Measurements from ENCODE around the gene SLC24A4. TPM values are rescaled to one million over a fixed set of nuclear protein-coding genes. Genes with fewer than 3 reads are reported as not detected.

Gene SLC24A4
- total and polyA plus RNA-seq, 3 donors from 2014 or later: 3.6 to 10.6 (median 8.5) TPM

DNA sequence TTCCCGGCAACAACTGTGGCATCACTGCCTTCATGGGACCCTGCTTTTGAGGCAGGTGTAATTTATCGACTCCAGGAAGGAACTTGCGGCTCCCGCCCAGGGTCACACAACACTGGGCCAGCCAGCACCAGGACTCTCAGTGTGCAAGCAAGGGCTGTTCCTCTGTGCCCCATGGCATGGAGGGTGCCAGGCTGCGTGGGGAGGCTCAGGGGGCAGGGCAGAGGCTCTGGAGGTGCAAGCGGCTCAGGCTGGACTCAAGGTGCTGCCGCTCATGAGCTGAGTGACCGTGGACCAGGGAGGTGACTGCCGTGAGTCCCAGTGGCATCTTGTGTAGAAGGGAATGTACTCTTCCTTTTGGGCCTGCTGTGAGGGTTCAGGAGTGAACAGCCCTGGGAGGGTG lies 57.6 kb downstream of the SLC24A4 start:
- no peaks in the 10 kb centered on the region for H3K36me3 ChIP-seq (ENCODE audit: low read depth, missing control alignments)
- no peaks in the 10 kb centered on the region for H3K9me3 ChIP-seq
- intact Hi-C loops (cut with DNase I; ENCODE audit: low total_unique reads): no loop called here
- no peak overlapping the region for H3K4me3 ChIP-seq
- DNase-seq: no peak
- TF ChIP-seq, protein P1, sequence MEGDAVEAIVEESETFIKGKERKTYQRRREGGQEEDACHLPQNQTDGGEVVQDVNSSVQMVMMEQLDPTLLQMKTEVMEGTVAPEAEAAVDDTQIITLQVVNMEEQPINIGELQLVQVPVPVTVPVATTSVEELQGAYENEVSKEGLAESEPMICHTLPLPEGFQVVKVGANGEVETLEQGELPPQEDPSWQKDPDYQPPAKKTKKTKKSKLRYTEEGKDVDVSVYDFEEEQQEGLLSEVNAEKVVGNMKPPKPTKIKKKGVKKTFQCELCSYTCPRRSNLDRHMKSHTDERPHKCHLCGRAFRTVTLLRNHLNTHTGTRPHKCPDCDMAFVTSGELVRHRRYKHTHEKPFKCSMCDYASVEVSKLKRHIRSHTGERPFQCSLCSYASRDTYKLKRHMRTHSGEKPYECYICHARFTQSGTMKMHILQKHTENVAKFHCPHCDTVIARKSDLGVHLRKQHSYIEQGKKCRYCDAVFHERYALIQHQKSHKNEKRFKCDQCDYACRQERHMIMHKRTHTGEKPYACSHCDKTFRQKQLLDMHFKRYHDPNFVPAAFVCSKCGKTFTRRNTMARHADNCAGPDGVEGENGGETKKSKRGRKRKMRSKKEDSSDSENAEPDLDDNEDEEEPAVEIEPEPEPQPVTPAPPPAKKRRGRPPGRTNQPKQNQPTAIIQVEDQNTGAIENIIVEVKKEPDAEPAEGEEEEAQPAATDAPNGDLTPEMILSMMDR (IDR thresholded peaks at IDR 0.05): no peak
- TF ChIP-seq POLR2A (IDR thresholded peaks at IDR 0.05): no peak
- no peaks in the 10 kb centered on the region for H3K27me3 ChIP-seq
- WGBS, 2 donors: 91 to 93% methylated on average over 4 to 9 of the region's 9 CpGs
- no peak overlapping the region for H3K27ac ChIP-seq
- H3K4me1 ChIP-seq: no peaks in the 10 kb centered on the region

DNA sequence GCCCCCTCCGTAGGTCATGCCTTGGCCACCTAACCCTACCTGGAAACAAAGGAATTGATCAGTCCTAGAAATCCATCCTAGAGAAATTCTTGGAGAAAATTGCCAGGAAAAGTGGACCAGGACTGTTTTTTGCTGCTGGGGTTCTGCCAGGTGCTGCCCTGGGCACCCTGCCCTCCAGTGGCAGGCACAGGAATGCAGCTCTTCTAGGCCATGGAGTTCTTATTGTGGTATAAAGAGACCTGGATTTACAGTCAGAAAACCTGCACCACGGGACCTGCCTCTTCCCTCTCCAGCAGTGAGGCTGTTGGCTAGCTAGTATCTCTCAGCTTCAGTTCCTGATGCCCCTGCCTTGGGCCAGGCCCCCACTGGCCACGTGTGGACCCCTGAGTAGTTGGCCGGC lies 59.7 kb downstream of the SLC24A4 start:
- Histone ChIP-seq H3K27me3 (no peaks in the 10 kb centered on the region), H3K4me1 (no peaks in the 10 kb centered on the region), H3K27ac (no peak overlapping the region), H3K4me3 (no peak overlapping the region), H3K9me3 (no peaks in the 10 kb centered on the region), H3K36me3 (ENCODE audit: low read depth, missing control alignments) (no peaks in the 10 kb centered on the region)
- intact Hi-C loops (cut with DNase I; ENCODE audit: low total_unique reads): no loop called here
- TF ChIP-seq, protein P1 (IDR thresholded peaks at IDR 0.05): peak in 1 of 3 experiments; percentile 11
- no peak for TF ChIP-seq POLR2A (IDR thresholded peaks at IDR 0.05)
- DNase-seq: peak; percentile 52
- WGBS, 2 donors: 76 to 92% methylated on average over 3 to 4 of the region's 4 CpGs

DNA sequence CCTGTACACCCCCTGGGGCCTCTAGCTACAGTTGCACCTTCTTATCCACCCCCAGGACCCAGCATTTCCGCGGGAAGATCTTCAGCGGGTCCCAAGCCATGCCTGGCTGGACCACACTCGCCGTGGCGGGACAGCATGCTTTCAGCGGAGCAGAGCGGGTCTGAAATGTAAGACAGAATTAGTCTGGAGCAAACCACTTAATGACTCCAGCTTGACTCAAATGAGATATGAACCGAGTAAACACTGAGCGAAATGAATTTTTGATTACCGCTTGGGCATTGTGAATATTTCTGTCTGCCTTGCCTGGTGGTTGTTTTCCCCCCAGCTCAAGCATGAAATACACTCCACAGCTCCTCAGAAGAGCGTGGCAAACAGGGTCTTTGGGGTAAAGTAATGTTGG lies 60.8 kb downstream of the SLC24A4 start:
- no peaks in the 10 kb centered on the region for H3K36me3 ChIP-seq (ENCODE audit: low read depth, missing control alignments)
- no peak overlapping the region for H3K4me3 ChIP-seq
- no peak for DNase-seq
- no peak for TF ChIP-seq POLR2A (IDR thresholded peaks at IDR 0.05)
- TF ChIP-seq, protein P1 (IDR thresholded peaks at IDR 0.05): no peak
- no peaks in the 10 kb centered on the region for H3K4me1 ChIP-seq
- no peaks in the 10 kb centered on the region for H3K27me3 ChIP-seq
- H3K27ac ChIP-seq: no peak overlapping the region
- WGBS, 2 donors: 81 to 86% methylated on average over 12 of the region's 12 CpGs
- intact Hi-C loops (cut with DNase I; ENCODE audit: low total_unique reads): no loop called here
- no peaks in the 10 kb centered on the region for H3K9me3 ChIP-seq

DNA sequence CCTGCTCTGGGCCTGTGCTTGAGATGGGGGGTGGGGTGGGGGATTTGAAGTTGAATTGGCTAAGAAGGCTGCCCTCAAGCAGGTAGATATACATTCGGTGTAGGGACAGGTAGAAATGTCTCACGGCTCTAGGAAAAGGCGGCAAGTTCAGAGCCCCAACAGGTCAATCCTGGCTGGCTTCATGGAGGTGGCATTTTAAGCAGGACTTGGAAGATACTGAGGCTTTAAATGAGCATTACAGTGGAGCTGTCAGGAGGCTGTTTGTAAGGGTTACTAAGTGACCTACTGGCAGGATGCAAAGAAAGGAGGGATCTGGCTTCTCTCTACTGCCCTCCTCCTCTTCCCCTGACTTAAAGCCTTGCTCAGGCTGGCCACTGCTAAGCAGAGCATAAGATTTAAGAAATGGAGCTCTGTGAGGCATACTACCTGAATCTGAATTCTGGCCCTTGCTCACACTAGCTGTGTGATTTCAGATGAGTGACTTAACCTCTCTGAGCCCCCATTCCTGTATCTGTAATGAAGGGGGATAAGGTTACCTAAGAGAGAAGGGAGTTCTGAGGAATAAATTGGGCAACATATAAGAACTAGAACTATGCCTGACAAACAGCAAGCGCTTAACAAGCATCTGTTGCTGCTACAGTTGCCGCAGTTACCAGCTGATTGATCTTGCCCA lies 61.6 kb downstream of the SLC24A4 start:
- no peaks in the 10 kb centered on the region for H3K9me3 ChIP-seq
- H3K4me3 ChIP-seq: no peak overlapping the region
- H3K27me3 ChIP-seq: no peaks in the 10 kb centered on the region
- no peaks in the 10 kb centered on the region for H3K36me3 ChIP-seq (ENCODE audit: low read depth, missing control alignments)
- intact Hi-C loops (cut with DNase I; ENCODE audit: low total_unique reads): no loop called here
- no peak overlapping the region for H3K27ac ChIP-seq
- no peak for TF ChIP-seq POLR2A (IDR thresholded peaks at IDR 0.05)
- TF ChIP-seq, protein P1 (IDR thresholded peaks at IDR 0.05): no peak
- DNase-seq: no peak
- H3K4me1 ChIP-seq: no peaks in the 10 kb centered on the region
- WGBS, 2 donors: 86 to 93% methylated on average over 5 of the region's 5 CpGs

DNA sequence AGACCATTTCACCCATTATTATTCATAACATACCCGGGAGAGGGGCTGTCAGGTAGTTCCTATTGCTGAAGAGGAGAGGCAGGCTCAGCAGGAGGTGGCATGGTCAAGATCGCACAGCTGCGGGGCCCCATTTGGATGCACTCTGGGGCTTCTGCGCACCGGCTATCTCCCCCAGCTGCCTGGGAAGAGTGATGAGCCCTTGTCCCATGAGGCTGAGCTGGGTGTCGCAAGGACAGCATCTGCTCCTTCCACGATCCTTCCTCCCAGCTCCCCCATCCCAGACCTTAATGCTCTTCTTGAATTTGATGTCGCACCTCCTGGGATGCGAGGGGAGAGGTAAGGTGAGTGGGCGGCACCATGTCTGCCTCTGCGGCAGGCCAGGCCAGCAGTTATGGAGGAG lies 62.6 kb downstream of the SLC24A4 start:
- WGBS, 2 donors: 74 to 79% methylated on average over 11 of the region's 11 CpGs
- intact Hi-C loops (cut with DNase I; ENCODE audit: low total_unique reads): no loop called here
- DNase-seq: no peak
- TF ChIP-seq, protein P1 (IDR thresholded peaks at IDR 0.05): no peak
- no peak for TF ChIP-seq POLR2A (IDR thresholded peaks at IDR 0.05)
- no peaks in the 10 kb centered on the region for H3K4me1 ChIP-seq
- H3K27me3 ChIP-seq: no peaks in the 10 kb centered on the region
- no peak overlapping the region for H3K4me3 ChIP-seq
- H3K9me3 ChIP-seq: no peaks in the 10 kb centered on the region
- no peak overlapping the region for H3K27ac ChIP-seq
- no peaks in the 10 kb centered on the region for H3K36me3 ChIP-seq (ENCODE audit: low read depth, missing control alignments)

Measured in testis (tissue), 3 donors.